Keratinocyte (primary cell): ENCODE data around the gene ARHGEF19.

Experiments used
- EZH2 ChIP-seq: IDR thresholded peaks from one replicate; pipeline ENCODE4 v1.6.1; 2012; ENCODE audit warnings: inconsistent platforms, mild to moderate bottlenecking, low read length, moderate library complexity
- TF ChIP-seq, protein P1 (sequence below), 3 experiments: IDR thresholded peaks in 1 of 3; conservative IDR thresholded peaks in 1 of 3; optimal IDR thresholded peaks in 1 of 3; 2 replicates in 2 of 3; 3 replicates in 1 of 3; pipeline versions ENCODE3 to v1.5.1; 2011; ENCODE audit warnings: low read length in 3 of 3, mild to moderate bottlenecking in 3 of 3, moderate library complexity in 2 of 3, control low read depth in 1 of 3, inconsistent platforms in 1 of 3; ENCODE audit not compliant: insufficient read depth in 2 of 3; ENCODE audit errors: extremely low read depth in 1 of 3

GRCh38 chr1:16262067-16262466 is 49.6 kb upstream of the ARHGEF19 start:
- TF ChIP-seq, protein P1, sequence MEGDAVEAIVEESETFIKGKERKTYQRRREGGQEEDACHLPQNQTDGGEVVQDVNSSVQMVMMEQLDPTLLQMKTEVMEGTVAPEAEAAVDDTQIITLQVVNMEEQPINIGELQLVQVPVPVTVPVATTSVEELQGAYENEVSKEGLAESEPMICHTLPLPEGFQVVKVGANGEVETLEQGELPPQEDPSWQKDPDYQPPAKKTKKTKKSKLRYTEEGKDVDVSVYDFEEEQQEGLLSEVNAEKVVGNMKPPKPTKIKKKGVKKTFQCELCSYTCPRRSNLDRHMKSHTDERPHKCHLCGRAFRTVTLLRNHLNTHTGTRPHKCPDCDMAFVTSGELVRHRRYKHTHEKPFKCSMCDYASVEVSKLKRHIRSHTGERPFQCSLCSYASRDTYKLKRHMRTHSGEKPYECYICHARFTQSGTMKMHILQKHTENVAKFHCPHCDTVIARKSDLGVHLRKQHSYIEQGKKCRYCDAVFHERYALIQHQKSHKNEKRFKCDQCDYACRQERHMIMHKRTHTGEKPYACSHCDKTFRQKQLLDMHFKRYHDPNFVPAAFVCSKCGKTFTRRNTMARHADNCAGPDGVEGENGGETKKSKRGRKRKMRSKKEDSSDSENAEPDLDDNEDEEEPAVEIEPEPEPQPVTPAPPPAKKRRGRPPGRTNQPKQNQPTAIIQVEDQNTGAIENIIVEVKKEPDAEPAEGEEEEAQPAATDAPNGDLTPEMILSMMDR (optimal IDR thresholded peaks at IDR 0.05 in 1 of 3, IDR thresholded peaks at IDR 0.05 in 1 of 3, conservative IDR thresholded peaks at IDR 0.05 in 1 of 3; ENCODE audit: extremely low read depth in 1 of 3, insufficient read depth in 2 of 3, low read length in 3 of 3) = no peak
- TF ChIP-seq EZH2 = no peak
